22Rv1 (cell line): Measurements from ENCODE around the gene USP38.
A peak's percentile ranks its signal among the peaks of the same experiment; 100 is the strongest.

Experiments
- CTCF ChIP-seq: fragments of 450-650 bp; IDR thresholded peaks from 2 replicates; pipeline ENCODE4 v1.5.1; 2017; ENCODE audit warnings: mild to moderate bottlenecking
- ZFX ChIP-seq: fragments of 450-650 bp; IDR thresholded peaks from 2 replicates; pipeline ENCODE4 v1.6.1; 2017; ENCODE audit warnings: antibody characterized with exemption, borderline replicate concordance

- TF ChIP-seq CTCF (peak; percentile 39), ZFX (no peak)
Observed at GRCh38 chr4:143178923-143179322, 5.8 kb upstream of the USP38 start.
